ENCODE data around the gene DICER1.

GRCh38 chr14:95064256-95064655 lies 93.1 kb downstream of the DICER1 start:
- TF ChIP-seq CTCF (IDR thresholded peaks at IDR 0.05) = no peak
- no peak for TF ChIP-seq EZH2 (IDR thresholded peaks at IDR 0.05; ENCODE audit: borderline replicate concordance, insufficient read depth, low read depth, low read length, poor library complexity, severe bottlenecking)

Data from B cell (primary cell).